GOT3 (cell line): Measurements from ENCODE around the gene ANKRD11.

Experiments used
- DNase-seq: peaks from one replicate; lab custom pipeline; 2025; ENCODE audit warnings: mixed read lengths; lab: John Stamatoyannopoulos, UW

Gene ANKRD11

DNA sequence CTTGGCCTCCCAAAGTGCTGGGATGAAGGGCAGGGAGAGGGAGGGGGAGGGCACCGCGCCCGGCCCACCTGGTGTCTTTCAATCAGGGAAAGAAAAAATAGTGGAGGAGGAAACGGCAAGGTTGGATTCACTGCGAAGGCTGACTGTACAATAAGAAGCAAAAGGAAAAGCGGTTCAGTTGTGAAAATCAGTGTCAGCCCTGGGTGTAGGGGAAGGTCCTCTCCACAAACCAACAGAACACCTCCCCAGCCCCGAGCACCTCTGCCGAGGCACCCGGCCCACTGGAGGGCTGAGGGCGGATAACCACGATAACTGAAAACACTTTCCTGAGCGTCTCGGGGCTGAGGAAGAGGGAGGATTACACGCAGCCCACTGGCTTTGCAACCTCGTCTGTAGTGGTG, 16.4 kb upstream of the ANKRD11 start:
- DNase-seq = no peak

DNA sequence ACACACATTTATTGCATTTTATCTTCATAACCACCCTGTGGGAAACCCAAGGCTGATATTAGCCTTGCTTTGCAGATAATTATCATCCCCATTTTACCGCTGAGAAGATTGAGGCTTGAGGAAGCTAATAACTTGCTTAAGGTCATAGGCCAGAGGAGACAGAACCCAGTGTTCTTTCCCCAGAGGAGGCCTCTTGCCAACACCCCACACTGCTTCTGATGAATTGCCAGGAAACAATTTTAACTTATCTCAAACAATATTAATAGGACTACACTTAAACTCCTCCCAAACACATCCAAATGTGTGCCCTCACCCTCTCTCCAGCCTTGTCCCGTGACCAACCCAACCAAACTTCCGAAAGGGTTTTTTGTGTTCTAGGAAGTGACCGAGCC, 15.7 kb upstream of the ANKRD11 start:
- DNase-seq = no peak

DNA sequence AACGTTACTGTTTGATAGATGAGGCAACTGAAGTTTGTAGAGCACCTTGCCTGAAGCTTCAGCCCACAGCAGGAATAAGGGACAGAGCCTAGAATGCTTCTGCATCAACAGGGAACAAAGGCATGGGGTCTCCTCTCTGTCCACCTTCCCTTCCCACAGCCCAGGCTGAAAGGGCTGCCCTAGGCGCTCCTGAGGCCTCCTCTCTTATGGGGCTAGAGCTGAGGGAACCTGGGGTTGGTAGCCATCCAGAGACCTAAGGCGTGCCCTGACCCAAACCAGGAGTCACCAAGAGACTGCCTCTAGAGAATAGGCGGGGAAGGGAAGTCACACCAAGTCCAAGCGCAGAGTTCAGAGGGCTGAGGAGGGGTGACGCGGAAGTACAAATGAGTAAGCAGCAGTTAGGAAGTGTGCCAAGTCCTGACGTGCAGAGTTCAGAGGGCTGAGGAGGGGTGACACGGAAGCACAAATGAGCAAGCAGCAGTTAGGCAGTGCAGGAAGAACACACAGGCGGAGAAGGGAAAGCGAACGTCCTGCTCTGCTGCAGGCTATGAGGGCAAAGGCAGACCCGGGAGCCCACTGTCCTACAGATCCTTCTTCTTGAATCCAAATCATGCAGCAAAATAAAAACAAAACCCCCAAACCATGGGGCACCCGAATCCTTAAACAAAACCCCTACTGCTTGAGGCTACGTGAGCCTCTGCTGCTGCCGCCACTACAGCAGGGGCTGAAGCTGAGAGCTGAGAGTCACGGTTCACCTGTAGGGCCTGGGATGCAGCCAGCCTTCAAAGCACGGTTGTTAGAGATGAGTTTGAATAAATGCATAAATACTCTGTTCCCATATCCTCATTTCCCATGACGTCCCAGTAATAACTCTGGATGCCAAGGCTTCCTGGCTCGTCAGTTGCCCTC, 15.1 kb upstream of the ANKRD11 start:
- peak; percentile 44 for DNase-seq

DNA sequence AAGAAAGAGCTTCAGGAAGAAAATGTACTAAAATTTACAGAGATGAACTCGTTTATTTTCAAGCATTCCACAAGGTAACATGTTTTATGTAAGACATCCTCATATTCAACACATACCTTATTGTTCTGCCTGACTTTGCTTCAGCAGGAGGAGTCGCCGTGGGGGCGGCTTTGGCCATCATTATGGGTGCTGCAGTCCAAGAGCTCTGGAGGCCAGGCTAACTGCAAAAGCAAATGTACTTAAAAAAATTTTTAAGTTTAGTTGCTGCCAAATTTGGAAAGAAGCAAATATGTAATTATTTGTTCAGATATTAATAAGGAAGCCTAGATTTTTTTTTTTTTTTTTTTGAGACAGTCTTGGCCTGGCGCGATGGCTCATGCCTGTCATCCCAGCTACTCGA, 13.7 kb upstream of the ANKRD11 start:
- no peak for DNase-seq

DNA sequence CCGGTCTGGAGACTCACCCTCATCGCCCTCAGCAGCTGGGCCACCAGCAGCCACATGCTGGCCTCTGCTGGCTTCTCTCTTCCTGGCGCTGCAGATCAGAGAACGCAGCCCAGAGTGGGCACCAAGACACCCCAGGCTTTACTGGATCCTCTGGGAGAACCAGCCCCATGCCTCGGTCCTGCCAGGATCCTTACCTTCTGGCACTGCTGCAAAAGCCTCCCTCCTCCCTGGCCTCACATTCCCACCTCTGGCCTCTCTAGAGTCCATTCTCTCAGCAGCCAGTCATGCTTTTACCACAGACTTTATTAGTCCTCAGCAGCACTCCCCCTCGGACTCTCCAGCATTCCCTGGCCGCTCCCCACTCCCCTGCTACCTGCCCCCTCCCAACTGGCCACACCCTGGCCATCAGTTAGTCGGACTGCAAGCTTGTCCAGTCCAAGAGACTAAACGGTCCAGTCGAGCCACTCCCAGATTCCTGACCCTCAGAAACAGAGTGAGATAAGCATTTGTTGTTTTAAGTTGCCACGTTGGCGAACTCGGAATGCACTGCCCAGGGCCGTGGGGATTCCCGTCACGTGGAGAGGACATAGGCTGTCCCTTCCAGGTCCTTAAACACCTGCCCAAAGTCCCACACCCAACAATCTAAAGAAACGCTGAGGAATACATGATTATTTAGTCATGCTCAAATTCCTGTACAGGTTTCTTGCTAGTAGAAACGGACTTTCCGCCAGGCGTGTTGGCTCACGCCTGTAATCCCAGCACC, 11.9 kb upstream of the ANKRD11 start:
- no peak for DNase-seq

DNA sequence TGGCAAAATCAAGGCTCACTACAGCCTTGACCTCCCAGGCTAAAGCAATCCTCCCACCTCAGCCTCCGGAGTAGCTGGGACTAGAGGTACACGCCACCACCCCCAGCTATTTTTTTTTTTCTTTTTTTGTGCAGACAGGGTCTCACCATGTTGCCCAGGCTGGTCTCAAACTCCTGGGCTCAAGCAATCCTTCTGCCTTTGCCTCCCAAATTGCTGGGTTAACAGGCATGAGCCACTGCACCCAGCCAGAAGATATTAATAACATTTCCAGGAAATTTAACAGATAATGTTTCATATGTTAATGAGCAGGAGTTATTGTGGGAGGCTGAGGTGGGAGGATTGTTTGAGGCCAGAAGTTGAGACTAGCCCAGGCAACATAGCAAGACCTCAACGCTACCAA, 9.4 kb upstream of the ANKRD11 start:
- no peak for DNase-seq

DNA sequence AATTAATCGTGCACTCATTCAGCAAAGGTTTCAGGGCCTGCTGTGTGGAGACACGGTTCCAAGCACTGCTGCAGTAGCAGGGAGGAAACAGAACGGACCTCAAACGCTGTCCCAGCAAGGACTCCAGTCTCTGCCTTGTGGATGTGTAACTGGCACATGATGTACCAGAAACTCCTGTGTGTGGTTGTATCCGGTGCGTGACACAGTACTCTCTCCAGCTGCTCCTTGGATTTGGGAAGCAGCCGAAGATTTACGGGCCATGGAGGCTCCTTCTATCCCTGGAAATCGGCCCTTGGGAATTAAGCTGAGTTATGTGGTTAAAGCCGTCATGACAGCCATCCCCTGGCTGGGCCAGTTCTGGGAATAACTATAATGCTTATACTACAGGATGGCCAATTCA, 8.5 kb upstream of the ANKRD11 start:
- no peak for DNase-seq

DNA sequence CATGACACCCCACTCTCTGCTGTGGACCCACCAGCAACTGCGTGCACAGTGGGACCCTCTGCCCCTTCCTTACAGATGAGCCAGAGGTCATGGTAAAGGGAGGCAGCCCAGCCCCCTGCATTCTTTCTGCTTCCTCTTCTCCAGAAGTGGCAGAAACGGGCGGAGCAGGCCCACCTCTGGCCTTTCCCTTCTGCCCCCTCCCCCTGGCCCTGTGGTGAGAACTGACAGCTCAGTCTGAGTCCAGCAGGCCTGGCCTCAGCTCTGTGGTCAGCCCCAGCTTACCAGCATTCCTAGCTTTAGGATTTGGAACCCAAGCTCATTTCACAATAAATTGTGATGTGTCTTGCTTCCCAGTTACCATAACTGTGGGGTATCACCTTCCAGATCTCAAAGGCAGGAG, 4.8 kb upstream of the ANKRD11 start:
- DNase-seq = no peak

DNA sequence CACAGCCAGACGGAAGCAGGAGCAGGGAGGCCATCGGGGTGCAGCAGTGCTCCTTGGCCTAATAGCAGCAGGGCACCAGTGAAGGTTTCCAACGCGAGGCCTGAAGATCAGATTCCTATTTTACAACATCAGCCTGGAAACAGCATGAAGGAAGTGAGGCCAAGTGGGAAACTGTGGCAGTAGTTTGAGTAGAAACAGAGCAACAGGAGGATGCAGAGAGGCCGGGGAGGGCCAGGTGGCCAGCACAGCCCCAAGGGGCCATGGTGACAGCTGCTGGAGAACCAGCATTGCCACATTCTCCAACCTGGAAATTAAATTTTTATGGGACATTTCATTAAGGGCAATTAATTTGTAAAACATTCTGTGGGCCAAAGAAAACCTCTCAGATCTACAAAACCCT, 3.4 kb upstream of the ANKRD11 start:
- DNase-seq = no peak

DNA sequence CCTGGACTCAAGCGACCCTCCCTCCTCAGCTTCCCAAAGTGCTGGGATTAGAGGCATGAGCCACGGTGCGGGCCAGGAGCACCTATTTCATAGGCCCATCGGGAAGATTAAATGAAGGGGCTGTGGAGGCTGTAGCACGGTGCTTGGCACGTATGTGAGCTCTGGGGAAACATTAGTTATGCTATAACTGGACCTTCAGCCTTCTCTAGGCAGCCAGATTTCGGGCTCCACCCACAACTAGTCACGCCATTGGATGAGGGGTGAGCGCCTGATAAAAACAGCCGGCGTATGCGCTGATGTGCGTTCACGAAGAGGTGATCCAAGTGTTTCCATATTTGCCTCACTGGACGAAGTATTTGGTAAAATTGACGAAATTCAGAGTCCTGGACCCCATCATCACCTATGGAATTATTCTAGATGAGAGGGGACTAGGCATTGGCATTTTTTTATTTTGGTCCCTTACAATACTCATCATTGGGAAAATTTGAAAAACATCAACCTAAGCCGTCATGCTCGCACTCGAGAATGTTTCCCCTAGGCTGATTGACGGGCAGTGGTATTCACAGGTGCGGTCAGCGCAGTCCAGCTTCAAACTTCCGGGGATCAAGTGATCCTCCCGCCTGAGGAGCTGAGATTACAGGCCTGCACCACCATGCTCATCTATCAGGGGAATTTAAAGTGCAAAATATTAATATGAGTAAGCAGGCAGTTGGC, 1.8 kb upstream of the ANKRD11 start:
- DNase-seq = no peak

DNA sequence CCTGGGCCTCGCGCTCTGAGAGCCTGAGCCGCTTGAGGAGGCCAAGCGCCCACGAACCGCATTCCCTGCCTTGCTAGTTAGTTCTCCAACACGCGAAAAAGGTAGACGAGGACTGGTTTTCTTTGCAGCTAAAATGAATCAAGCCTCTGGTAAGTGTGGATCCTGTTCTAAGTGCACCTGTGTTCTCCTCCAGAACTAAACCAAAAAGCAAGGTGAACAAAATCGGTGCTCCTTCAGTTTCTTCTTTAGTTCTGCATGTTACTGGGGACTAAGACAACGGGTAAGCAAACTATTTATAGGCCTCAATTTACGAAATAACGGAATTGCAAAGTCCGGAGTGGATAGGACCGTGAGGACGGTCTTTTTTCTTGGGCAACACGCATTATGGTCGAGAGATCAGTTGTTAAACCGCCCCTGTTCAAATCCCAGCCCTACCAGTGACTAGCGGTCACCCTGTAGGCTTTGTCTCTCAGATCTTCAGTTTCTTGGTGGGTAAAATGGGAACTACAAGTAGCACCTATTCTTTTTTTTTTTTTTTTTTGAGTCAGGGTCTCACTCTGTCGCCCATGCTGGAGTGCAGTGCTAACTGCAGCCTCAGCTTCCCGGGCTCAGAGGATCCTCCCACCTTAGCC, 993 bp upstream of the ANKRD11 start:
- no peak for DNase-seq

DNA sequence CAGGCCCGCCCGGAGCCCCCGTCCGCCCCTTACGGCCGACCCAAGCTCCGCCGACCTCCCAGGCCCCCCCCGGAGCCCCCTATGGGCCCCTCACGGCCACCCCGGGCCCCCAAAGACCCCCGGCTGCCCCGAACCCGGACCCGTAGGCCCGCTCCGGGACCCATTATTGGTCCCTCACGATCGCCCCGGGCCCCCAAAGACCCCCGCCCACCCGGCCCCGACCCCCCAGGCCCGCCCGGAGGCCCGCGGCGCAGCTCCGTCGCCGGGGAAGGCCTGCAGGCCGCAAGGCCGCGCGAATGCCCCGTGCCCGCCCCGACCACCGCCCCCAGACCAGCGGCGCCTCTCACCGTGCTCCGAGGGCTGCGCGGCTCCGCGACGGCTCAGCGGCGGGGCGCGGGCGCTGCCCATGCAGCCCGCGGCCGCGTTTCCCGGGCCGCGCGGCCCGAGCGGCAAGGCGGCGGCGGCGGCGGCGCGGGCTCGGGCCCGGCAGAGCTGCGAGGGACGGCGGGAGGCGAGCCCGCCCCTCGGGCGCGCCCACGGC, 393 bp downstream of the ANKRD11 start:
- no peak for DNase-seq

DNA sequence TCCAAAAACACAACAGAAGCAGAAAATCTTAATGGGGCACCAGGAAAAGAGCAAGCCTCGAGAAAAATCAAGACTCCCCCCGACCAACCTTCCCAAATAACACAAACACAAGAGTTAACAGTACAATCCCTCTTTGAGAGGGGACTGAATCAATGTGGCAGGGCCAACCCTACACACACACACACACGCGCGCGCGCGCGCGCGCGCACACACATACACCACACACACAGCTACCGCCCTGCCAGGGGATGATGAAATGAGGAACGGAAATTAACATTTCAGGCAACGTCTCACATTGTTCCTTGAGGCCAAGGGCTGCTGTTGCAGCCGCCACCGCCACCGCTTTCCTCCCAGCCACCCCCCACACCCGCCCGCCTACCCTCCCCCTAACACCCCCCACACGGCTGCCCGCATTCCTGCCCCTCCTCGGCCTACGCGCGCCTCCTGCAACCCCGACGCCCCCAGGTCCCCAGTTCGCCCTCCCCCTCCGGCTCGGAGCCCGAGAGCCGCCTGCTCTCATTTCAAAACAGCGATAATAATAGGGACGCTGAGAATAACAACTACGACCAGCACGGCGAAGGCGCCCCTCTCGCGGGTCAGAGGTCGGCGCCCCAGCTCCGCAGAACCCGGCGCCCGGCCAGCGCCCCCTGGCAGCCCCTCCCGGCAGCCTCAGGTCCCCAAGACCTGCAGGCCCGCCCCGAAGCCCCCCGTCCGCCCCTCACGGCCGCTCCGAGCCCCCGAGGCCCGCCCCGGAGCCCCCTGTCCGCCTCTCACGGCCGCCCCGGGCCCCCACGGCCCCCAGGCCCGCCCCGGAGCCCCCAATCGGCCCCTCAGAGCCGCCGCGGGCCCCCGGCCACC, 1.1 kb downstream of the ANKRD11 start:
- DNase-seq = peak; percentile 35

DNA sequence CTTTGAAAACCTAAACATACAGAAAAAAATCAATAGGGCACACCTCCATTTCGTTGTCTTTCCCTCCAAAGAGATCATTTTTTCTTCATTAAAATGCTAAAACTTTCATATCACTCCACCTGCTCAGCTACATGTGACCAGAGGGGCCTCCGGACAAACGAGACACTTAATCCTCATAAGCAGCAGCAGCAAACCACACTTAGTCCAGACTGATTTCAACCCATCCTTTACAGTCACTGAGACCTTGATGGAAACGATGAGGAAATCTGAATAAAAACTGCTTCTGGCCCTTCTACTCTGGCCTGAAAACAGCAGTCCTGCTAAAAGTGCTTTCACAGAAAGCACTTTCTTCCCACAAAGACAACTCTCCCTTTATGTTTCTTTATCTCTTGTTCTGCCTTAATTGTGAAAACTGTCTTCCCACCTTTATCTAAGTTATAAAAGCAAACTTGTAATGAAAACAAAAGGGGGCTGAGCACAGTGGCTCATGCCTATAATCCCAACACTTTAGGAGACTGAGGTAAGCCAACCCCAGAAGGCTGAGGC, 4.6 kb downstream of the ANKRD11 start:
- no peak for DNase-seq

DNA sequence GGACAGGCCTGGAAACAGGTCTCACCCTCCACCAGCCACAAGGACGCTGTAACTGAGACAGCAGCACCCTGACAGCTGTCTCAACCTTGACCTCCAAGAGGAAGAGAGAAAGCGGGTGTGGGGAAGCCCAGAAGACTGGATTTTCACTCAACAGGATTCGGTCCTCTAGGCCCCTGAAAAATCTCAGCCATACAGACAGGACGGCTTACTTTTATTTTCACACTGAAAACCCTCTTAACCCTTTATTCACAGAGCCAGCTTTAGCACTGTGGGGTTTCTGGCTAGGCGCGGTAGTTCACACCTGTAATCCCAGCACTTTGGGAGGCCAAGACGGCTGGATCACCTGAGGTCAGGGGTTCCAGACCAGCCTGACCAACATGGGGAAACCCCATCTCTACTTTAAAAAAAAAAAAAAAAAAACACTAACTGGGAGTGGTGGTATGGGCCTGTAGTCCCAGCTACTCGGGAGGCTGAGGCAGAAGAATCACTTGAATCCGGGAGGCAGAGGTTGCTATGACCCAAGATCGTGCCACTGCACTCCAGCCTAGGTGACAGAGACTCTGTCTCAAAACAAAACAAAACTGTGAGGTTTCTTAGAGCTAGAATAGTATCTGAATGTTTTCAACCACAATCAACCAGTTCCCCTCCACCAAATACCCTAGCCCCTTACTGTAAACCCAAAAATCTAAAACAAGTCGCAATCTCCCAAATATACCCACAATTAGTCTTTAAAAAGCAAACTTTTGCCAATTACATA, 5.3 kb downstream of the ANKRD11 start:
- no peak for DNase-seq

DNA sequence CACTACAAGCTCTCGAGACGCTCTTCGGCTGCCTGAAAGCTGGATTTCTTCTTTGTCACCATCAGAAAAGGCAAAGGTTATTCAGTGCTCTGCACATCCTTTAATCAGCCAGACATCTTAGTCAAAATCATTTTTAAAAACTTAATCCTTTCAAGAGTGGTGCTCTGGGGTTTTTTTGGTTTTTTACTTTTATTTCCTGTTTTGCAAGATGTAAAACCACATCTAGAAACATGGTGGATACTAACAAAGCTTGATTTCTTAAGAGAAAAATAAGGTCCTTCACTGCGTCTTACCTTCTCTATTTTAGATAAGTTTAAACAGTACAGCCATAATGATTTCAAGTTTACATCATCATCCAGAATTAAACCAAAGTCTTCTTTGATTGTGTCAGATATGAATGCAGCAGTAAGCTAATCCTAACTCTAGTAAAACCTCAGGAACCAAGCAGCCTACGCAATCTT, 6.3 kb downstream of the ANKRD11 start:
- no peak for DNase-seq

DNA sequence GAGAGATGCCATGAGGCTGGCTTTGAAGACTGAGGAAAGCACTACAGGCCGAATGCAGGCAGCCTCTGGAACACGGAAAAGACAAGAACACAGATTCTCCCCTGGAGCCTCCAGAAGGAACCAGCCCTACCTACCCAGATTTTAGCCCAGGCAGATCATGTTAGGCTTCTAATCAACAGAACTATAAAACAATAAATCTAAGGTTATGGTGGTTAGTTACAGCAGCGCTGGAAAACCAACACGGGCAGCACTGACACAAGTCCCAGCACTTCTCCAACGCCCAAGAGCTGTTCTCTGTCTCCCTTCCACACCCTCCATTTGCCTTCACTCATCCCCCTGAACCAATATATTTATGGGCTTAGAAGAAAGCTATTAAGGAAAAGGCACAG, 7.5 kb downstream of the ANKRD11 start:
- no peak for DNase-seq

DNA sequence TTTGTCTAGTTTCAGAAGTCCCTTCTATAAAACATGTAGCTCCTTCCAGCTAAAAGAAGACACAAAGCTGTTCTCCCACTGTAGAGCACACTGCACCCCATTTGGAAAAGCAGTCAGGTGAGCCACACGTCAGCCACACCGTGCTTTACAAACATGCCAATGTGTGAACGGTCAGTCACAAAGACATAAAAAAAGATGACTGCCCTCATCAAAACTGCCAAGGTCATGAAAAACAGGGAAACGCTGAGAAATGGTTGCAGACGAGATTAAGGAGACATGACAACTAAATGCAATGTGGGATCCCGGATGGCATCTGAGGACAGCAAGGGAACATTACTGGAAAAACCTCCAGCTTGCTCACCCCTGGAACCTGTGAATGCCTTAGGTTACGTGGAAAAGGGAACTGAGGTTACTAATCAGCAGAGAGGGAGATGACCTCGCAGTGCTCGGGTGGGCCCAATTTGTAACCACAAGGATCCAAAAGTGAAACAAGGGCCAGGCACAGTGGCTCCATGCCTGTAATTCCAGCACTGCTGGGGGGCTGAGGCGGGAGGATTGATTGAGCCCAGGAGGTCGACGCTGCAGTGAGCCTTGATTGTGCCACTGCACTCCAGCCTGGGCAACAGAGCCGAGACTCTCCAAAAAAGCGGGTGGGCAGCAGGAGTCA, 8.1 kb downstream of the ANKRD11 start:
- DNase-seq = no peak

DNA sequence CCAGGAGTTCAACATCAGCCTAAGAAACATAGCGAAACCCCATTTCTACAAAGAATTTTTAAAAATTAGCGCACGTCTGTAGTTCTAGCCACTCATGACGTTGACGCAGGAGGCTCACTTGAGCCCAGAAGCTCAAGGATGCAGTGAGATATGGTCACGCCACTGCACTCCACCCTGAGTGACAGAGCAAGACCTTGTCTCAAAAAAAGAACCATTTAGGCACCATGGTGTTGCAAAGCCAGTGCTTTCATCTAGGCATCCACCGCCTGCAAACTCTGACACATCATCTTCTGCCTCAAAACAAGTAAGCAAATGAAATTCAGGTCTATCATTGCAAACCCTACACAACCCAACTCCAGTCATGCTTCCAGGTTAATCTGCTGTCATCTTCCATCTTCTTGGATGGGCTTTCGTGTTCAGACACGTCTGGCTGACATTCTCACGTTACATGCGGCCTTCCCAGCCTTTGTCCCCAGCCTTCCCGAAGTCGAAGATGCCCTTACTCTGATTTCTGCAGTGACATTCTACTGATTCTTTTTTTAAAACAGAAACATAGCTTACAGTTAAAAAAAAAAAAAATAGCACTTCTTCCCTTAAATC, 8.9 kb downstream of the ANKRD11 start:
- DNase-seq = no peak
